ENCODE results near the gene LIMA1.
"Not testable (repeated sequence)": the region's sequence is repeated elsewhere in the genome, so short reads cannot be mapped to it uniquely, and the experiment has no call there.

DNA sequence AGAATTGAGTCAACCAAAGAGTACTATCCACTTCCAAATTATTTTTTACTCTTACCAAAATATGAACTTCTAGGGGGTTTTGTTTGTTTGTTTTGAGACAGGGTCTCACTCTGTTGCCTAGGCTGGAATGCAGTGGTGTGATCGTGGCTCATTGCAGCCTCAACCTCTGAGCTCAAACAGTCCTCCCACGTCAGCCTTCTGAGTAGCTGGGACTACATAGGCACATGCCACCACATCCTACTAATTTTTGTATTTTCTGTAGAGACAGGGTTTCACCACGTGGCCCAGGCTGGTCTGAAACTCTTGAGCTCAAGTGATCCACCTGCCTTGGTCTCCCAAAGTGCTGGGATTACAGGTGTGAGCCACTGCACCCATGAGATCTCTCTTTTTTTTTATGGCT lies 7.4 kb upstream of the LIMA1 start:
- TF ChIP-seq EZH2 (IDR thresholded peaks at IDR 0.05); POLR2AphosphoS5 (IDR thresholded peaks at IDR 0.05; ENCODE audit: borderline replicate concordance, low read depth, low read length); FOXP2 (optimal IDR thresholded peaks at IDR 0.05; ENCODE audit: control extremely low read depth, extremely low read length, insufficient read depth): not testable (repeated sequence)

Measured in SK-N-MC (cell line).